GM12875 (cell line): Measurements from ENCODE around the gene TMEM87B.

Experiments
- H3K4me3 ChIP-seq: one replicate; pipeline ENCODE4 v1.5.1; 2011; ENCODE audit warnings: low read depth, low read length, control low read depth
- TF ChIP-seq, protein P1 (sequence below): IDR thresholded peaks from 2 replicates; pipeline ENCODE4 v1.5.1; 2011; ENCODE audit warnings: low read depth, mild to moderate bottlenecking, control low read depth, inconsistent platforms, low read length, moderate library complexity, borderline replicate concordance; ENCODE audit not compliant: insufficient read depth

TMEM87B gene

DNA sequence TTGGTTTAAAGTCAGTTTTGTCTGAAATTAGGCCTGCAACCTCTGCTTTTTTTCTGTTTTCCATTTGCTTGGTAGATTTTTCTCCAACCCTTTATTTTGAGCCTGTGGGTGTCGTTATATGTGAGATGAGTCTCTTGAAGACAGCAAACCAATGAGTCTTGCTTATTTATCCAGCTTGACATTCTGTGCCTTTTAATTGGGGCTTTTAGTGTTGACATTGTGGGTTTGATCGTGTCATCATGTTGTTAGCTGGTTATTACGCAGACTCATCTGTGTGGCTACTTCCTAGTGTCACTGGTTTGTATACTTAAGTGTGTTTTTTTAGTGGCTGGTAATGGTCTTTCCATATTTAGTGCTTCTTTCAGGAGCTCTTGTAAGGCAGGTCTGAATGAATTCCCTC is 18.8 kb downstream of the TMEM87B start:
- TF ChIP-seq, protein P1, sequence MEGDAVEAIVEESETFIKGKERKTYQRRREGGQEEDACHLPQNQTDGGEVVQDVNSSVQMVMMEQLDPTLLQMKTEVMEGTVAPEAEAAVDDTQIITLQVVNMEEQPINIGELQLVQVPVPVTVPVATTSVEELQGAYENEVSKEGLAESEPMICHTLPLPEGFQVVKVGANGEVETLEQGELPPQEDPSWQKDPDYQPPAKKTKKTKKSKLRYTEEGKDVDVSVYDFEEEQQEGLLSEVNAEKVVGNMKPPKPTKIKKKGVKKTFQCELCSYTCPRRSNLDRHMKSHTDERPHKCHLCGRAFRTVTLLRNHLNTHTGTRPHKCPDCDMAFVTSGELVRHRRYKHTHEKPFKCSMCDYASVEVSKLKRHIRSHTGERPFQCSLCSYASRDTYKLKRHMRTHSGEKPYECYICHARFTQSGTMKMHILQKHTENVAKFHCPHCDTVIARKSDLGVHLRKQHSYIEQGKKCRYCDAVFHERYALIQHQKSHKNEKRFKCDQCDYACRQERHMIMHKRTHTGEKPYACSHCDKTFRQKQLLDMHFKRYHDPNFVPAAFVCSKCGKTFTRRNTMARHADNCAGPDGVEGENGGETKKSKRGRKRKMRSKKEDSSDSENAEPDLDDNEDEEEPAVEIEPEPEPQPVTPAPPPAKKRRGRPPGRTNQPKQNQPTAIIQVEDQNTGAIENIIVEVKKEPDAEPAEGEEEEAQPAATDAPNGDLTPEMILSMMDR, result no peak
- H3K4me3 ChIP-seq, result no peak overlapping the region

DNA sequence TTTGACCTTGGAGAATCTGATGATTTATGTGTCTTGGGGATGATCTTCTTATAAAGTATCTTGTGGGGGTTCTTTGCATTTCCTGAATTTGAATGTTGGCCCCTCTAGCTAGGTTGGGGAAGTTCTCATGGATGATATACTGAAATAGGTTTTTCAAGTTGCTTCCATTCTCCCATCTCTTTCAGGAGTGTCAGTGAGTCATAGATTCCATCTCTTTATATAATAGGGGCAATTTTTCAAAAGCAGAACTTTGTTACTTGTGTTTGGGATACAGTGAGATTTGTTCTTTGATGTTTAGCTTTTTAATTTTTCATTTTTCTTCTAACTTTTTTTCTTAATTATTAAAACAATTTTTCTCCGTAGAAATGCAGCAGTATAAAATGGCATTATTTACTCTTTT is 19.4 kb downstream of the TMEM87B start:
- TF ChIP-seq, protein P1, result no peak
- no peak overlapping the region for H3K4me3 ChIP-seq

DNA sequence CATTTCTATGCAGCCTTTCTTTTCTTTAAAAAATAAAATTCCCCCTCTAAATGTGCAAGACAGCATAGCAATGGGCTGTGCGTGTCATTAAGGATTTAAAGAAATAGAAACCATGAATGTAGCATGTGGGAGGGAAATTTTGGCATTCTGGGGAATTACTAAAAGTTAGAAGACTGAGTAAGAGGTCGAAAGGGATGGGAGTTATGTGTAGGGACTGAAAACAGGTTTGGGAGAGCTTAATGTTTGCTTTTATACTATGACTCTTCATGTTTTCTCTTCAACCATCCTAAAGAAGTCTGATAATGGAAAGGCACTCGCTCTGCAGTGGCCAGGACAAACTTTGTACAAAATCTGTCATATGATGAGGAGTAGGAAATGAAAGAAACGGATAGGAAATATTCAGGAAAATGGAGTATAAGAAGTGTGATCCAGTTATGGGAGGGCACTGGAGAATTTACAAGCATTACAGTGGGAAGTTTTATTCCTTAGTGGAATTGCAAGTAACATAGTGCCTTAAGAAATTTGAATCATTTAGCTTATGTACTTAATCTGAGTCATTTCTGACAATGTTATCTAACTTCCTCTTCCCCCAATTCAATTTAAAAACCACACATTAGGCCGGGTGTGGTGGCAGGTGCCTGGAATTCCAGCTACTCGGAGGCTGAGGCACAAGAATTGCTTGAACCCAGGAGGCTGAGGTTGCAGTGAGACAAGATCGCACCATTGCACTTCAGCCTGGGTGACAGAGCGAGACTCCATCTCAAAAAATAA is 20.6 kb downstream of the TMEM87B start:
- TF ChIP-seq, protein P1, result no peak
- no peak overlapping the region for H3K4me3 ChIP-seq

DNA sequence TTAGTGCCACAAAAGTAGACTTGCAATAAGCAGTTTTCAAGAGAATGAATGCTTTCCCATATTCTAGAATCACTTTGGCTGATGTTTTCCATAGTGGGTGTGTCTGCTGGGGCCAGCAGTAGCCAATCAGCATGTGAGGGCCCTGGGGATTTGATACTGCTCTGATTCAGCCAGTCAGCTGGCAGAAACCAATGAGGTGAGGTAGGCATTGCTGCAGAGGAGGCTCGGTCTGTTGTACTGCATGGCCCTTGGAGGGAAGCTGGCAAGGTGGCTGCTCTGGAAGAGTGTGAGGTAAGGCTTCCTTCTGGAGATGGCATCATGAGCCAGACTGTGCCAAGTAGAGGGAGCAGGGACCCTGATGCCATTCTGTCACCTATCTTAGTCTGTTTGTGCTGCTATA is 22.7 kb downstream of the TMEM87B start:
- TF ChIP-seq, protein P1, result no peak
- H3K4me3 ChIP-seq, result no peak overlapping the region

DNA sequence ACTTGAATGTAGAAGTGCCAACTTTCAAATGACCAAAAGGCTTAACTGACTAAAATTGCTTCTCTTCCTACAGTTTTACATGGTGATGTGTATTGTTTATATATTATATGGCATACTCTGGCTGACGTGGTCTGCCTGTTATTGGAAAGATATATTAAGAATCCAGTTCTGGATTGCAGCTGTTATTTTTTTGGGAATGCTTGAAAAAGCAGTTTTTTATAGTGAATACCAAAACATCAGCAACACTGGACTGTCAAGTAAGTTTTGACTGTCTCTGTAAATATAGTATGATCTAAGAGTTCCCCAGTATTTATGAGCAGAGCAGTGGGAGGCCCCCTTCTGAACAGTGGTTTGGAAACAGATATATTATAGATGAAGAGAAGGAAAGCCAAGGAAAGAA is 26.2 kb downstream of the TMEM87B start:
- TF ChIP-seq, protein P1, result no peak
- H3K4me3 ChIP-seq, result no peak overlapping the region

DNA sequence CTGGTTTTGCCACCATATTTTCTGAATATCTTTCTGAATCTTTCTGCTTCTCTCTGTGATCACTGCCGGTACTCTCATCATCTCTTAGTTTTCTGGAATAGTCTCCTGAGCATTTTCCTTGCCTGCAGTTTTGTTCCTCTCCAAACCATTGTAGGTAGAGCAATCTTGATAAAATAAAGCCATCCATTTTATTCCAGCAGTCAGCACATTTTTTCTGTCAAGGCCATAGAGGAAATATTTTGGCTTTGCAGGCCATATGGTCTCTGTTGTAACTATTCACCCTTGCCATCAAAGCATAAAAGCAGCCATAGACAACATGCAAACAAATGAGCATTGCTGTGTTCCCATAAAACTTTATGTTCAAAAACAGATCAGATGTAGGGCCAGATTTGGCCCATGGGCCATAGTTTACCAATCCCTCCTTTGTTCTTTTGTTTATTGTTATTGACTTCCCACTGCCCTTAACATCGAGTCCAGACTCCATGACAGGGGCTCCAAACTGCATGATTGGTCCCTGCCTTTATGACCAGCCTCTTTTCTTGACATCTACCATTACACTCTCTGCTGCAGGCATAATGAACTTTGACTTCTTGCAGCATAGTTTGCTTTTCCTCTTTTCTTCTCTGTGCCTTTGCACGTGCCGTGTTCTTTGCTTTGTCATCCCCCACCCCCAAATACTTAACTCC is 29.8 kb downstream of the TMEM87B start:
- TF ChIP-seq, protein P1, result no peak
- no peak overlapping the region for H3K4me3 ChIP-seq

DNA sequence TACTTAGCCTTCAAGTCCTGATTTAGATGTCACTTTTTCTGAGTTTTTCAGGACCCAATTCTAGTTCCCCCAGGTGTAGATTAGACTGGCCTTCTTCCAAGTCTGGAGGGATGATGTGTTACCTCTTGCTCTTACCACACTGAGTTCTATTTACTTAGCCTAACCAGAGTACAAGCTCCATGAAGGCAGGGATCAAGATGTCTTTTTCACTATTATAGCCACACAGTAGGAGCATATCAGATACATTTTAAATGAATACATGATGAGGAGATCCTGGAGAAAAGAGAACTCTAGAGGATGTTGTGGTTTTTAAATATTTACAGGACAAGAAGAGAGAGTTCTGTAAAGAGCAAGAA is 30.3 kb downstream of the TMEM87B start:
- H3K4me3 ChIP-seq, result no peak overlapping the region
- TF ChIP-seq, protein P1, result no peak
